Endothelial cell of umbilical vein (primary cell): ENCODE results near the gene CENPS.

Experiments
- EZH2 ChIP-seq: IDR thresholded peaks from 2 replicates; pipeline ENCODE4 v1.6.1; 2012; ENCODE audit warnings: borderline replicate concordance, low read depth, mild to moderate bottlenecking, moderate library complexity, low read length, inconsistent platforms; ENCODE audit not compliant: severe bottlenecking
- FOS ChIP-seq: IDR thresholded peaks from 2 replicates; pipeline ENCODE4 v1.6.1; 2011; ENCODE audit warnings: mild to moderate bottlenecking, low read length, moderate library complexity, borderline replicate concordance; ENCODE audit not compliant: insufficient read depth
- MYC ChIP-seq: IDR thresholded peaks from one replicate; pipeline ENCODE4 v1.6.1; 2011; ENCODE audit warnings: mild to moderate bottlenecking, low read depth, low read length
- POLR2A ChIP-seq: IDR thresholded peaks from 2 replicates; pipeline ENCODE4 v1.6.1; 2012; ENCODE audit warnings: low read depth, mild to moderate bottlenecking, control low read depth, low read length
- TF ChIP-seq, protein P1 (sequence below), 2 donors: IDR thresholded peaks; 1 replicate in 1 of 2; 2 replicates in 1 of 2; pipeline ENCODE4 v1.5.1; 2011; ENCODE audit warnings: low read length in 2 of 2, mild to moderate bottlenecking in 2 of 2, moderate library complexity in 2 of 2, control low read depth in 1 of 2, inconsistent platforms in 1 of 2, low read depth in 1 of 2; ENCODE audit not compliant: insufficient read depth in 1 of 2; ENCODE audit errors: extremely low read depth in 1 of 2
- TF ChIP-seq, protein P2 (sequence below): IDR thresholded peaks from 2 replicates; pipeline ENCODE4 v1.6.1; 2011; ENCODE audit not compliant: insufficient read depth, insufficient read length

- TF ChIP-seq, protein P1, sequence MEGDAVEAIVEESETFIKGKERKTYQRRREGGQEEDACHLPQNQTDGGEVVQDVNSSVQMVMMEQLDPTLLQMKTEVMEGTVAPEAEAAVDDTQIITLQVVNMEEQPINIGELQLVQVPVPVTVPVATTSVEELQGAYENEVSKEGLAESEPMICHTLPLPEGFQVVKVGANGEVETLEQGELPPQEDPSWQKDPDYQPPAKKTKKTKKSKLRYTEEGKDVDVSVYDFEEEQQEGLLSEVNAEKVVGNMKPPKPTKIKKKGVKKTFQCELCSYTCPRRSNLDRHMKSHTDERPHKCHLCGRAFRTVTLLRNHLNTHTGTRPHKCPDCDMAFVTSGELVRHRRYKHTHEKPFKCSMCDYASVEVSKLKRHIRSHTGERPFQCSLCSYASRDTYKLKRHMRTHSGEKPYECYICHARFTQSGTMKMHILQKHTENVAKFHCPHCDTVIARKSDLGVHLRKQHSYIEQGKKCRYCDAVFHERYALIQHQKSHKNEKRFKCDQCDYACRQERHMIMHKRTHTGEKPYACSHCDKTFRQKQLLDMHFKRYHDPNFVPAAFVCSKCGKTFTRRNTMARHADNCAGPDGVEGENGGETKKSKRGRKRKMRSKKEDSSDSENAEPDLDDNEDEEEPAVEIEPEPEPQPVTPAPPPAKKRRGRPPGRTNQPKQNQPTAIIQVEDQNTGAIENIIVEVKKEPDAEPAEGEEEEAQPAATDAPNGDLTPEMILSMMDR (IDR thresholded peaks at IDR 0.05; ENCODE audit: extremely low read depth in 1 of 2, insufficient read depth in 1 of 2, low read depth in 1 of 2, low read length in 2 of 2) = no peak
- TF ChIP-seq POLR2A (no peak), FOS (no peak), EZH2 (no peak), MYC (no peak)
- TF ChIP-seq, protein P2, sequence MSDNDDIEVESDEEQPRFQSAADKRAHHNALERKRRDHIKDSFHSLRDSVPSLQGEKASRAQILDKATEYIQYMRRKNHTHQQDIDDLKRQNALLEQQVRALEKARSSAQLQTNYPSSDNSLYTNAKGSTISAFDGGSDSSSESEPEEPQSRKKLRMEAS = no peak
Observed at GRCh38 chr1:10429868-10430215, 391 bp upstream of the CENPS start.
